Inflammatory macrophage treated with lipopolysaccharide for 4 hours (primary cell): ENCODE measurements around the gene APCDD1.

Source experiments
- DNase-seq: peaks from one replicate; pipeline ENCODE4 v3.0.0-alpha.2; 2020

APCDD1 gene

DNA sequence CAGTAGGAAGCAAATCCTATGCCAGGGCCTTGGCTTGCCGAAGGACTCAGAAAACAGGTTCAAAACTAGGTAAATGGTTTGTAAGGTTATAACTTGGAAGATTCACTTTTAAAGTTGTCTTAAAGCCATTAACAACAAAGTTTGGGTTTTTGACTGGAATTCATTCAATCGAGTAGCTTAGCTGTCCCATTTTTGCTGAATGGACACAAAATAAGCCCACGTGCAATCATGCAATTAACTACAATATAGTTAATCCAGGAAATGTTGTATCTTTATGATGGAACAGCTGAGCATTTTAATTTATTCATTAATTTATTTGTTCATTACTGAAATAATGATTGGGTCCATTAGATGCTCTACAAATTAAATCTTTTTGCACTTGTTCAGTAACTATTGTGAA is 18.3 kb upstream of the APCDD1 start:
- no peak for DNase-seq

DNA sequence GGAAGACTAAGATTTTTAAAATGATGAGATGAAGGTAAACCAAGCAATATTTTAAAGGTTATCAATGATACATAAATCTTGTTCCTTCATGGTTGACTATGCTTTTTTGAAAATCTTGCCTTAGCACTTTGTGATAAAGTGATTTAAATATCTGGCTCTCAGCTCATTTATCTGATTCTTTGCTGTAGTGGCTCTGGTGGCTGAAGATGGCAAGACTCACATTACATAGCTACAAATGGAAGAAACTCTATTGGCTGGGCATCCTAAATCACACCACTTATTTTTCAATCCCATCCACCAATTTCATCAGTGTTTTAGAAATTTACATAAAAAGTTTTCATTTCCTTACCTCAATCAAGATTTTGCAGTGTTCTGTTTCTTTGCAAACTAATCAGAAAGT is 16.6 kb upstream of the APCDD1 start:
- no peak for DNase-seq

DNA sequence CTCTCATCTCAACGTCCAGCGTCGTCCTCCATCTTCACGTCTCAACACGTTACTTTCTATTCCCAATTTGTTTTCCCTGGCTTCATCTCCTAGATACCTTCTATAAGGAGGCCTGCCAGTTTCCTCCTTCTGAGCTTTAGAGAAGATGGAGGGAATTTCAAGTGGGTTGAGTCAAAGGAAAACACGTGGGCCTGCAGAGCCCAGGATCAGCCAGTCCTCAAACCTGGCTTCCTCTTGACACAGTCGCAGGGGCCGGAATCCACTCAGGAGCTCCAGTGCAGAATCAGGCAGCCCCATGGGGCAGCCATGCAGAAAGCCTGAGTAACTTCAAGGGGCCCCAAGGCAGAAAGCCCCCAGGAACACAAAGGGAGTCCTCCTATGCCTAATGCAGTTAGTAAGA is 14.5 kb upstream of the APCDD1 start:
- no peak for DNase-seq

DNA sequence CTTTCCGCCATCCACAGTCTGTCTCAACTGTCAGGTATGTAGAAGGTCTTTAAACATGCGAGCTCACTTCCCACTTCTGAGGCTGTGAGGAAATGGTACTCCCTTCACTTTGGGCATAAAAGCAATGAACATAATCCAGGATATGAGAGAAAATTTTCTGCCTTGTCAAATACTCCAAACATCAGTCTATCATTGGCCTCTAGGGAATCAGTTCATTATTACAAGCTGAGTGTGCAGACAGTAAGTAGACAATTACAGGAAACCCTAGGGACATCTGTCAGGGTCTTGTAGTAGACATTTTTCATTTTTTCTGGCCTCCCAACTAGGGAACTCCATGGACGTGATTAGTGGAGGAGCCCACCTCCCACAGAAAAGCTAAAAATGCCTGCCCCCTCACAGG is 13.6 kb upstream of the APCDD1 start:
- DNase-seq, result no peak

DNA sequence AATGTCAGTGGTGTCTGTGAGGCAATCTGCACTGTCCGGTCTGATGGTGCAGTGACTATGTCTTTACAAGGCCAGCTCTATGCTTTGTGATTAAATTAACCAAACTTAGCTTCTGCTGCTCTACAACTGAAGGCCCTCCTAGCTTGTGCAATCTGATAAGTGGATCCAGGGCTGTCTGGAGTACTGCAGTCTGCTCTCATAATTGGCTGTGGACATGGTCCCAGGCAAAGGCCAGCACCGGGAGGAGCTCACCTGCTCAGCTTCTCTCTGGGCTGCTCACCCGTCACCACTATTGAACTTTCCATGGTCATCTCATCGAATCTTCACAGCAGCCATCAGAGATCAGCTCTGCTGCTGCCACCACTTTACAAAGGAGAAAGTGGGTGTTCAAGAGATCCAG is 13.0 kb upstream of the APCDD1 start:
- DNase-seq, result no peak

DNA sequence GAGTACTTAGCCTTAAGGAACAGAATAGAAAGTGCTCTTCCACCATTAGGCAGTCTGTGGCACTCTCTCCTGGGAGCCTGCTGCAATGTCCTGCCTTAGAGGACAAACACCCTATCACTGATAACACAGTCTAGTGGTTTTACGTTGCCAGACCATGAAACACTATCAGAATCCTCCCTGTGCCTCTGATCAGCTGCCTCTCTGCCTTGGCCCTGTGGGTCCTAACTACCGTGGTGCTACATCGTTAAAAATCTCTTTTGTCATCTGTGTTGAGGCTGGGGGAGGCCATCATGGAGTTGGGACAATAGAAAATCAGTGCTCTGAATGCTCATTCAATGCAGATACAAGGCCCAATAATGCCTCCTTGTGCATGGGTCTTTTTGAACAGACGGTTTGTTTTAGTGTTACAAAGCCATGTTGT is 11.9 kb upstream of the APCDD1 start:
- DNase-seq, result peak; percentile 6

DNA sequence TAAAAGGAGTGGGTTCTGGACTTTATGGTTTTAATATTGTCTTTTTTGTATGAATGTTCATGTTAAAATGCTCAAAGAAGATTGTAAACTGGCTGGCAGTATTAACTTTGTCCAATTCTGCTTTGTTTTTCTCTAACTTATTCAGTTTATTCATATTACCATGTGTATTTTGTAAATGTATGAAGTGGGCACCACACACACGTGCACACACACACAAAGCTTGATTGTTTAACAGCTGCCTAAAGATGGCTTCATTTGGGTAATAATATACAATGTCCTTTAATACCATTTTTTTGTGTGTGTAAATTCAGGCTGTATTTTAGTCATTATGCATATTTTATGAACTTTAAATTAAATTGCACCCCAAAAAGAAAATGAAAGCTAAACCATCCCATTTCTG is 11.4 kb upstream of the APCDD1 start:
- no peak for DNase-seq

DNA sequence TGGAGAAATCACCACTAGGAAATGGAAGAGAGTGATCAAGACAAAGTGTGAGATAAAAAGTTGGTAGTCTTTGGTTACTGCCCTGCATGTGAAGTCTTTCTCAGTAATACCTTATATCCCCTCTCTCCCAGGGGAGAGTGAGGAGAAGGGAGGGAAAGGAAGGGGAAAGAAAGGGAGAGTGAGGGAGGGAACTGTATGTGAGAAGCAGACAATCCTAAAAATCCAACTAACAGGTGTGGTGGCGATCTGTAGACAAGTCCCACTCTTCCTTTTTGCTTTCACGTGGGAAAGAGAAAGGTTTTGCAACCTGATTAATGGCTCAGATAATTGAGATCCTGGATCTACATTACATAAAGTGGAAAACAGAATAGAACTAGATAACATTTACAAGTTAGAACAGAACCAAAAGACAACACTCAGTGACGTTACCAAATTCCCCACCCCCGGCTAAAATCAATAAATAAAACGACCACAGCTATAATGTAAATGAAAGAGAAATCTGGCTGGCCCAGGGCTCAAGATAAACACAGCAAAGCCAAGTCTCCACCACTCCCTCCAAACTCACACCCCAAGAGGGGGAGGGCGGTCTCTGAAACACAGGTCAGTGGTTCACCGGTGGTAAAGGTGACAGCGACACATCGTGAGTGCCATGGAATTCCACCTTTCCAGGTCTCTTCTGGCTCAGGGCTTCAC is 10.0 kb upstream of the APCDD1 start:
- no peak for DNase-seq

DNA sequence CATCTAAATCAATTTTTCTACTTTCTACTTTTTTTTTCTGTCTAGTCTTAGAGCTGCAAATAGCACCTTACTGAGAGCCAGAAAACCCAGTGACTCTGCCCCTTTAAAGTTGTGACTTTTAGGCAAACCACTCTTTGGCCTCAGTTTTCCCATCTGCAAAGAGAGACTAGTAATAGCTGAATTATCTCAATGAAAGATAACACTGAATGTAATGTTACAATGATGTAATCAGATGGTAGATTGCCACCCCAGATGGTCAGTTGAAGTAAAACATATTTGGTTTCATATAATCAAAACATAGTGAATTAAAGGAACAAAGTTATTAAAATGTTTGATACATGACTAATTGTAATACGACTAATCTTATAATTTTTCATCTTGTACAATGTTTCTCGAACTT is 5.0 kb upstream of the APCDD1 start:
- no peak for DNase-seq

DNA sequence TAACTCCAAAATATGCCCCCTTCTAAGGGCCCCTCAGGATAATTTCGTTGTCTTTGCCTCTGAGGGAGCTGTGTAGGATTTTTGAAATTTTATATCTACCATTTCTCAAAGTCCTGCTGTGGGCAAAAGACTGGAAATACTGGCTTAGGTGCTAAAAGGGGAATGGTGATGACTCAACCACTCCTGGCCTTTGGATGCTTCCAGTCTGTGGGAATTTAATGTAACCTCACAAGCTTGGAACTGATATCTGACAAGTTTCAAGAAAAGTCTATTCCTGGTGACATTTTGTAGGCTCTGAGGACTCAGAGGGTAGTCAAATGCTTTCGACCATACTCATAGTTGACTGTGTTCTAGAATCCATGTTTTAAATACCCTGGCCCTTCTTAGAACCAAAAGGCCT is 3.4 kb upstream of the APCDD1 start:
- DNase-seq, result no peak

DNA sequence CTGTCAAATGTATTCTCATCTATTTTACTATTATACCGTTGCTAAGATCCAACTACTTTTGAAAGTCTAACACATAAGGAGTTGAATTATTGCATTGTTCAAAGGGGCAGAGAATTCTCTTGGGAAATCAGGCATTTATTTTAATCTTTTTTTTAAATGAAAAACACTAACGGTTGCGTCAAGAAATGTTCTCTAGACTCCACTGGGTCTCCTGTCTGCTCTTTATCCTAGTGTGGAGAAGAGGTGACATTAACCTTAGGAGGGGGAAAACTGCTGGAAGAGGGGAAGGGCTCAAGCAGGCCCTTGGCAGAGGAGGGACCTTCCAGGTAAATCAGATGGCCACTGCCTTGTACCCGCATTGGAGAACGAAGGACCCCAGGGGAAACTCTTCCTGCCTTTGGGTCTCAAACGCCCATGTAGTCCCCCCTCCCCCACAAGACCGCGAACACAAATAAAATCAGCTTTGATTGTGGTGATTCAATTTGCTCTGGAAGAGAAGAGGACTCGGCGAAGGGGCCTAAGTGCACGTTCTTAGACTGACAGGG is 1.1 kb upstream of the APCDD1 start:
- DNase-seq, result no peak

DNA sequence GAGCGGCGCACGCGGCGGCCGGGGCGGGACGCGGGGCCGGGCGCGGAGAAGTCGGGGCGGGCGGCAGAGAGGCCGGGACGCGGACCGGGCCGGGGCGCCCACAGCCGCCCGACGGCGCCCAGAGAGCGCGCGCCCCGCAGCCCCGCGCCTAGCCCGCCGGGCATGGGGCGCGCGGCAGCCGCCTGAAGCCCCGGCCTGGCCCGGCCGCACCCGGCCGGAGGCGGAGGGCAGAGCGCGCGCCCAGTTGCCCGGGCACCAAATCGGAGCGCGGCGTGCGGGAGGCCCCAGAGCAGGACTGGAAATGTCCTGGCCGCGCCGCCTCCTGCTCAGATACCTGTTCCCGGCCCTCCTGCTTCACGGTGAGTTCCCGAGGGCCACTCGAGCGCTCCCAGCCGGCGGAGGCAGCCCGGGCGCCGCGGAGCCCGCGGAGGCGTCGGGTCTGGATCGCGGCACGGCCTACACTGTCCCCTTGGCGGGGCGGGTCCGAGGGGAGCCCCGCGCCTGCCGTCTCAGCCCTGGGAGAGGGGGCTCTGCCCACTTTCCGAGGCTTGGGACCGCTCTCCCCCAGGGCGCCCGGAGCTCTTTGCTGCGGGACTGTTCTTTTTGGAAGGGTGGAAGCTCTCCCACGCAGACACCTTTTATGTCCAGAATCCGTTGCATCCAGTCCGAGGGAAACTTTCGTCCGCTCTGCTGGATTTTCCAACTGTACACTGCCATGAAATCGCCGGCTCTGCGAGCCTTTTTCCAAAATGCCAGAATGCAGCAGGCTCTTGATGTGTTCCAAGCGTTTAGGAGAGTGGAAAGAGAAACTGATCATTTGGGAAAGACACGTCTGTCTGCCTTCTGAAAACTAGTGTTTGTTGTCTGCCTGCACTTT is 484 bp downstream of the APCDD1 start:
- peak; percentile 31 for DNase-seq

DNA sequence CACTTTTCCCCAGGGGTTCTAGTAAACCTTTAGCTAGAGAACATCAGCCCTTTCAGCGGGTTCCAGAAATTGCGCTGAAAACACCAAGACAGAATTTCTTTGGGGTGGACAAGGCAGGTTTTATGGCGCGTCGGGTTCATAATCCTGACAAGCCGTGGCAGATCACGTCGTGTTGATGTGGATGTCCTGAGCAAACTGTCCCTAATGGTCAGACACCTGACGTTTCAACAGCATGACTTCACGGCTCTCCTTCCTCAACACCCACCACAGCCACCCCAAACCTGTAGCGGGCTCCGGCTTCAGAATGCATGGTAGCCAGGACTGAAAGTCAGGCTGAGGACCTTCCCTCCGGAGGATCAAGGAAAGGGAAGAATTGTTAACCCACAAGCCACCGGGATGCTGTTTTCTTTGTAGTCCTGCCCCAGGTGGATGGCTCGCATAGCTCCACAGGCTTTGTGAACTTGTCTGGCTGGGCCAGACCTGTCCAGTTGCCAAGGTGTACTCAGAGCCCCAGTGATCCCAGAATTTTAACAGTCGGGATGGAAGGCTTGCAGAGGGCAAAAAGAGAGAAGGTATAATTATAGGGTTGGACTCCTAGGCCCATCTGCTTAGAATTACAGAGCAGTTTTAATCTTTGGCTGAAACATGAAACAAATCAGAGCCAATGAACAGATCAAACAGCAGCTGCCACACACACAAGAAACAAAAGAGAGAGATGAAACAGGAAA is 1.5 kb downstream of the APCDD1 start:
- DNase-seq, result no peak

DNA sequence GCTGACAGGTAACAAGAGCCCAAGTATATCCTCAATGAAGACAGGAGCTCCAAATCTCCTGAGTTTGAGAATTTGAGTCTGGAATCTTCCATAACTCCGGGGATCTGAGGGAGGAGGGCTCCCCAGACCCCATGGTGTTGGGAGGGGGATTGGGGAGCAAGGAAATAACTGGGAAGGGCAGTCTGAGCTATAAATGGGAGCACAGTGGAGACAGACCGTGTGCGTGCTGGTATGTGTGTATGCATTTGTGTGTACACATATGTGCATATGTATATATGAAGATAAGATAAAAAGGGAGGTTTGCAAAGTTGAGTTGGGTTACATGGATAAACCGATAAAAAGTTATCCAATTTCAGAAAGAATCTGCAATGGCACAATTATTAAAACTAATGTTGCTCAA is 2.3 kb downstream of the APCDD1 start:
- DNase-seq, result no peak

DNA sequence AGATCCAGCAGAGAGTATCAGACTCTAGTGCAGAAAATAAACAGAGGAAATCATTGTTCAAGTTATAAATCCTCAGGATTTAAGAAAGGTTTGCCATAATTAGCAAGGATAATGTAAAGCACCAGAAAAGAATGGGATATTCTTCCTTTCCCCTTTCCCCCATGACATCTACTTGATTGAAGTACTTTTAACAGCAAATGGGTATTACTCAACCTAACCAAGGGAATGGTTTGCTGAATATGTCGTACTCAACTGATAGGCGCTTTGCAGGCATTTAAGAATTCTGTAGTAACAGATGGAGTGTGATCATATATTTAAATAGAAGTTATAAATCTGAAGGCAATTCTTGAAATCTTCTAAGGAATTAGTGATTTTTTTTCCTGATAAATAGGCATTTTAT is 2.7 kb downstream of the APCDD1 start:
- DNase-seq, result no peak

DNA sequence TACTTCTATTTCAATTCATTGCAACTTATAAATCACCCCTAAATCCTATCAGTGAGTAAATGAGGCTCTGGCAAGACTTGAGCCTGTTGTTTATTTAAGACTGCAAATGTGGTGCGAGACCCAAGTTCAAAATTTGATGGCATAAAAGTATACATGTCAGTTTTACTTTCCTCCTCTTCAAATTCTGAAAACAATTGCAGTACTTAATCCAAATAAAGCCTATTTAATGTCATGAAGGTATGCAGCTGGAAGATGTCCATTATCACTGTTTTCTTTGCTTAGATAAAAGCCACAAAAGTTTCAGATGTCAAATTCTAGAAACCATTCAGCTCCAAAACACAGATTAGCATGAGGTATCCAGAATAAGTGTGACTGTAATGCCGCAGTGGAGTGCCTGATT is 3.3 kb downstream of the APCDD1 start:
- no peak for DNase-seq

DNA sequence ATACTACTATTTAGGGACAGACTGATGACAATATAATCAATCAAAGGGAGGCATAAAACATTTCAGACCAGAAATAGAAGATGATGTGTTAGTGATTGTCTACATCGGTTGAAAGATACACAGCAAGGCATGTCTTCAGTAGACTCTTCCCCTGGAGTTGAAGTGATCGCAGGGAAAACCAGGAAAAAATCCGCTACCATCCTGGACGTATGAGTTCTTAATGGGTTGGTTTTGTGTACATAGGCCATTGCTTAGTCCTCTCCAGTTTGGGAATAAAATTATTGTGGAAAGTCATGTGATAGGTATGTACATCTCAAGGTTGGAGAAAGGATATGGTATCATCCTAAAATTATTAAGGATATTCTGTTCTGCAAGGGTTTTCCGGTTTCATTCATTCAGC is 4.3 kb downstream of the APCDD1 start:
- DNase-seq, result no peak

DNA sequence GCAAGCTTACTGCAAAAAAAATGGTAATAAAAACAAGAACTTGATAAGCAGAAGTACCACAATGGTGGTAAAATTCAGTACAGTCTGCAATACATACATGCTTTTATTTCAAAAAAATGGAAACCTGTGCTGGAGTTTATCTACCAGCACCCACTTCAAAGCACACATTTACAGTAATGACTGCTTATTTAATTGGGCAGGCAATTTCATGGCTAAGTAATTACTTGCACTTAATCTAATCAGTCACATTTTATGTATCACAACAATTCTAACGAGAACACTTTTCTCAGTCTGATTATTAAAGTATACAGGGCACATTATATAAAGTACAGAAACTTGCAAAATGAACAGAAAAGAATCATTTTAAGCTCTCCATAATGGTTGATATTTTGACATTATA is 5.2 kb downstream of the APCDD1 start:
- DNase-seq, result no peak

DNA sequence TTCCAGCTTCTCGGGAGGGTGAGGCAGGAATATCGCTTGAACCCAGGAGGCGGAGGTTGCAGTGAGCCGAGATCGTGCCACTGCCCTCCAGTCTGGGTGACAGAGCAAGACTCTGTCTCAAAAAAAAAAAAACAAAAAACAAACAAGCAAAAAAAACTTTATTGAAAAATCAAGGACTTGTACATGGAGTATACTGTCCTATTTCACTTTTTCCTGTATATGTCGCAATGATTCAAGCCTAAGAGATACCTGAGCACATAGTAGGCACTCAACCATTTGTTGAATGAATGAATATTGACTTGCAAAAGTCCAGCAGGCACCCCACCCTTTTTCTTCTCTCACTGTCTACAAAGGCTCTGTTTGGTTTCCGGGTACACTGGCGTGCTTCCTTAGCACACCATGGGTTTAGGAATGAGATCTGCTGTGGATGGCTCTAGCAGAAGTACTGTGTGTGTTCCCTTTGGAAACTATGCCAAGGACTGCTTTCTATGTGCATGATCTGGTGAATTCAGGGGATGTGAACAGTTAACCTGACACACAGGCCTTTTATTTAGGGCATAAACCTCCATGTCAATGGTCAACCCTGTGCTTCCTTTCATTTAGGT is 6.1 kb downstream of the APCDD1 start:
- no peak for DNase-seq

DNA sequence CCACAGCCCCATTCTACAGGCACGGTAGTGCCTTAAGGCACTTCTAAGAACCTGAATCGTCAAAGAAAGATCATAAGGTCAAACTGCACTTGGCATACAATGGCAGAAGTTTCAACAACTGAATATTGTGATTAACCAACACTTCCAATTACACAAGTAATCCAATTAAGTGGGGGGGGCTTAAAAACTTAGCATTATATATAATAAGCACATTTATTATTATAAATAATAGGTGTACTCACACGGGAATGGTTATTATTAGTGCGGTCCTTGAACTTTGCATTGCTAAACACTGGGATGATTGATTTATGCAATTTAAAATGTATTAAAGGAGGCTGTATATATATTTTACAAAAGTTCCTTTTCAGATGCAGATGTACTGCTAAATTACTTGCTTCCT is 7.6 kb downstream of the APCDD1 start:
- no peak for DNase-seq

DNA sequence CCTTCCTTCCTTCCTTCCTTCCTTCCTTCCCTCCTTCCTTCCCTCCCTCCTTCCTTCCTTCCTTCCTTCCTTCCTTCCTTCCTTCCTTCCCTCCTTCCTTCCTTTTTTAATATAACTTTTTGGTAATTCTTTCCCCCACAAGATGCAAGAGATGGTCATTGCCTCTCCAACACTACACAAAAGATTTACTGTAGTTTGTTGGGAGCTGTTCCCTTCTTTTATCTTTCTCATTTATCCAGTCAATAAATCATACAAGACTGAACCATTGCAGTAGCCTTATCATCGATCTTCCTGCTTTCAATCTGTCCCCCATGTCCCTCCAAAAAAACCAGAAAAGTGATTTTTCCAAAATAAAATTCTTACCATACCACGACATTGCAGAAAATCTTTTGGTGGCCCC is 8.2 kb downstream of the APCDD1 start:
- no peak for DNase-seq

DNA sequence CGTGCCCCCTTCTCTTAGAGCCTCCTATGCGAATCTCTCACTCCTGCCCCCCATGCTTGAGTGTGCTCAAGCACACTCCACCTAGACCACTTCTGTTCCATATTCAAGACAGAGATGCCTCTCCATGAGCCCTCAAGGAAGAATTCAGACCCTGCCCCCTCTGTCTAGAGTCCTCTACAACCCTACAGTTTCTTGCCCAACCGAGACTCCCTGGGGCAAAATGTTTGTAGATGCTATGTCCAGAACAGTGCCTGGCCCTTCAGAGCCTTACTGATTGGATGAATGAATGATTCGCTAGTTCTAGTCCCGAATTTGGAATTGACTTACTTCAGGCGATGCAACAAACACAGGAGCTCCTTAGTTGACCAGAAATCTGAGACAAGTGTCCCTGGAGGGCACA is 8.7 kb downstream of the APCDD1 start:
- no peak for DNase-seq

DNA sequence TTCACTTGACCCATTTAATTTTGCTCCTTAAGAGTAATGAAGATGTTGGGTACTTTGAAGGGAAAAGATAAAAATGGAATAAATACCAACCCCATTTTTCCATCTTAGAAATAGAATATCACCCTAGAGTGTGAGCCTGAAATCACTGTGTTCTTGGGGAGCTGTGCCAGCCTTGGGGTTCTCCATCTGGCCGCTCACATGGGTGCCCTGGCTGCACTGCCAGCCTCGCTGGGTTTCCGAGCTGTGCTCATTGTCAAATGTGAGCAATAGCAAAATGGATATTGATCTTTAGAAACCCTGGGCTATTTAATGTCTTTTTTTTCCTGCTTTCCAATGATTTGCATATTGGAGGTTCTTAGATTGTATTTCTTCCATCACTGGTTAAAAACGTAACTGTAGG is 9.3 kb downstream of the APCDD1 start:
- DNase-seq, result no peak
